ENCODE results near the gene TCF19.
"Not testable (repeated sequence)": the region's sequence is repeated elsewhere in the genome, so short reads cannot be mapped to it uniquely, and the experiment has no call there.

GRCh38 chr6:31196251-31197022 is 38.0 kb downstream of the TCF19 start:
- TF ChIP-seq EZH2phosphoT487 (IDR thresholded peaks at IDR 0.05; ENCODE audit: insufficient read depth, low read depth); EZH2 (IDR thresholded peaks at IDR 0.05; ENCODE audit: insufficient read depth, poor library complexity, severe bottlenecking): not testable (repeated sequence)
